CD4-positive, alpha-beta T cell (primary cell): ENCODE results near the gene SLMAP. TPM values are rescaled to one million over a fixed set of nuclear protein-coding genes. Genes with fewer than 3 reads are reported as not detected.

ENCODE experiments used
- ATAC-seq: fragments of 200-7000 bp; cut with Tn5 transposase; one replicate; pipeline ENCODE4 v1.10.0; 2022; ENCODE audit warnings: mild to moderate bottlenecking; ENCODE audit not compliant: poor library complexity
- CTCF ChIA-PET: fragments of 350-600 bp; sonication (Branson Sonifier 250); formaldehyde crosslinking; loops from one replicate; lab custom pipeline; 2021; ENCODE audit warnings: antibody characterized with exemption, inconsistent platforms; lab: Charles Lee
- POLR2A ChIA-PET: fragments of 350-600 bp; sonication (Branson Sonifier 250); formaldehyde crosslinking; loops from one replicate; lab custom pipeline; 2021; ENCODE audit warnings: antibody characterized with exemption, inconsistent platforms; lab: Charles Lee
- DNase-seq, 14 experiments: peaks; one replicate each; pipeline ENCODE4 v3.0.0-alpha.2; 2013 to 2020; ENCODE audit warnings: mixed read lengths in 2 of 14
- H3K27ac ChIP-seq, 2 donors: one replicate each; pipeline versions ENCODE4 v1.5.1 to v1.7.0; 2013; ENCODE audit warnings: low read length in 2 of 2, low read depth in 1 of 2, mild to moderate bottlenecking in 1 of 2
- H3K27me3 ChIP-seq, 2 experiments: 1 replicate in 1 of 2; 2 replicates in 1 of 2; pipeline versions ENCODE4 v1.6.1 to v1.7.0; 2013; ENCODE audit warnings: low read length in 2 of 2, control low read depth in 1 of 2, mild to moderate bottlenecking in 1 of 2, moderate library complexity in 1 of 2; ENCODE audit not compliant: insufficient read depth in 2 of 2, control insufficient read depth in 1 of 2
- H3K36me3 ChIP-seq: one replicate; pipeline ENCODE4 v1.6.1; 2013; ENCODE audit warnings: low read length, control low read depth; ENCODE audit not compliant: insufficient read depth
- H3K4me1 ChIP-seq: one replicate; pipeline ENCODE4 v1.6.1; 2013; ENCODE audit warnings: low read length, control low read depth; ENCODE audit not compliant: insufficient read depth
- H3K4me3 ChIP-seq: one replicate; pipeline ENCODE4 v1.5.1; 2013; ENCODE audit warnings: mild to moderate bottlenecking, low read length, moderate library complexity
- H3K9me3 ChIP-seq, 2 experiments: 1 replicate in 1 of 2; 2 replicates in 1 of 2; pipeline versions ENCODE4 v1.6.1 to v1.7.0; 2013; ENCODE audit warnings: low read length in 2 of 2, mild to moderate bottlenecking in 2 of 2, control low read depth in 1 of 2, moderate library complexity in 1 of 2; ENCODE audit not compliant: control insufficient read depth in 1 of 2, insufficient read depth in 1 of 2
- H3K27ac Mint-ChIP-seq: one replicate; pipeline ENCODE4 v1.8.0; 2020; ENCODE audit warnings: mixed read lengths
- H3K27me3 Mint-ChIP-seq: one replicate; pipeline ENCODE4 v1.8.0; 2021; ENCODE audit warnings: mixed read lengths
- H3K36me3 Mint-ChIP-seq: one replicate; pipeline ENCODE4 v1.8.0; 2021; ENCODE audit warnings: low read depth, mixed read lengths
- H3K4me1 Mint-ChIP-seq: one replicate; pipeline ENCODE4 v1.8.0; 2021; ENCODE audit warnings: low read depth, mixed read lengths
- H3K4me3 Mint-ChIP-seq: one replicate; pipeline ENCODE4 v1.8.0; 2020; ENCODE audit warnings: mild to moderate bottlenecking, mixed read lengths
- H3K9me3 Mint-ChIP-seq: one replicate; pipeline ENCODE4 v1.8.0; 2020; ENCODE audit warnings: mixed read lengths
- intact Hi-C, 2 experiments: fragments of 100-400 bp; cut with DNase I in 1 of 2; cut with micrococcal nuclease in 1 of 2; formaldehyde crosslinking; loops; one replicate each; pipeline versions ENCODE4 v1.15.1 to v1.9.0; 2023 to 2025; cut with DNase I, micrococcal nuclease
- total RNA-seq, 174 experiments: library from RNA in 2 of 174; stranded (reverse) in 2 of 174; gene quantifications; one replicate each; pipeline ENCODE4 v1.2.3 and lab custom pipeline; 2021 to 2026
- TF ChIP-seq, protein P1 (sequence below): fragments of 200-600 bp; IDR thresholded peaks from one replicate; pipeline ENCODE4 v1.8.0; 2022; ENCODE audit warnings: antibody characterized with exemption, mild to moderate bottlenecking

Gene SLMAP
- total RNA-seq, 2 experiments from 2014 or later = 51.3 to 52.2 TPM

DNA sequence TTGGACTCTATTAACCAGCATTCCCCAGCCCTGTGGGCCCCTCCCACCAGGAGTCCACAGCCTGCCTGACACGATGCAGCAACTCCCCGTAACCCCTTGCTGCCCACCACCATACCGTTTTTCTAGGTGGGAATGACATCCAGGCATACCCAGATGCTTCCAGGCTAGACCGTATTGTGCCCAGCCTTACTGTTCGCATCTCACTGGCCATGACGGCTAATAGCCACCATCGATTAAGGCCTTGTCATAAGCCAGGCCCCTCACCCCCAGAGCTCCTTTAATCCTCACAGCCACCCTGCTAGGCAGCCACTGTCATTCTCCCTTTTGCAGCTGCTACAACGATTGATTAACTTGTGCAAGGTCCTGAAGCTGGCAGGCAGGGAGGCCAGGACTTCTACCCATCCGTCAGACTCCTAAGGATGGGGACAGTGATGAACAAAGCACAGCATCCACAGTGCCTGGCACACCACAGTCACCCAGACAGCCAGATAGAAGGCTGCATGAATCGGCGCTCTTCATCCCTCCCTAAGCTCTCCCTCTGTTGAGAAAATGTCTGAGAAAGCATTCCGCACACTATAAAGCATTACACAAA is 192.1 kb downstream of the SLMAP start:
- ChIA-PET POLR2A (no interaction called here), CTCF (no interaction called here)
- Mint-ChIP-seq H3K4me1 (no peaks in the 10 kb centered on the region), H3K36me3 (no peaks in the 10 kb centered on the region), H3K27me3 (no peaks in the 10 kb centered on the region), H3K9me3 (no peaks in the 10 kb centered on the region), H3K4me3 (no peak overlapping the region), H3K27ac (no peak overlapping the region)
- Histone ChIP-seq H3K27me3 (no peaks in the 10 kb centered on the region), H3K27ac (no peak overlapping the region), H3K9me3 (no peaks in the 10 kb centered on the region), H3K4me3 (no peak overlapping the region), H3K4me1 (no peaks in the 10 kb centered on the region), H3K36me3 (no peaks in the 10 kb centered on the region)
- intact Hi-C loops = no loop called here
- ATAC-seq = no peak
- DNase-seq = no peak
- TF ChIP-seq, protein P1, sequence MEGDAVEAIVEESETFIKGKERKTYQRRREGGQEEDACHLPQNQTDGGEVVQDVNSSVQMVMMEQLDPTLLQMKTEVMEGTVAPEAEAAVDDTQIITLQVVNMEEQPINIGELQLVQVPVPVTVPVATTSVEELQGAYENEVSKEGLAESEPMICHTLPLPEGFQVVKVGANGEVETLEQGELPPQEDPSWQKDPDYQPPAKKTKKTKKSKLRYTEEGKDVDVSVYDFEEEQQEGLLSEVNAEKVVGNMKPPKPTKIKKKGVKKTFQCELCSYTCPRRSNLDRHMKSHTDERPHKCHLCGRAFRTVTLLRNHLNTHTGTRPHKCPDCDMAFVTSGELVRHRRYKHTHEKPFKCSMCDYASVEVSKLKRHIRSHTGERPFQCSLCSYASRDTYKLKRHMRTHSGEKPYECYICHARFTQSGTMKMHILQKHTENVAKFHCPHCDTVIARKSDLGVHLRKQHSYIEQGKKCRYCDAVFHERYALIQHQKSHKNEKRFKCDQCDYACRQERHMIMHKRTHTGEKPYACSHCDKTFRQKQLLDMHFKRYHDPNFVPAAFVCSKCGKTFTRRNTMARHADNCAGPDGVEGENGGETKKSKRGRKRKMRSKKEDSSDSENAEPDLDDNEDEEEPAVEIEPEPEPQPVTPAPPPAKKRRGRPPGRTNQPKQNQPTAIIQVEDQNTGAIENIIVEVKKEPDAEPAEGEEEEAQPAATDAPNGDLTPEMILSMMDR = no peak

DNA sequence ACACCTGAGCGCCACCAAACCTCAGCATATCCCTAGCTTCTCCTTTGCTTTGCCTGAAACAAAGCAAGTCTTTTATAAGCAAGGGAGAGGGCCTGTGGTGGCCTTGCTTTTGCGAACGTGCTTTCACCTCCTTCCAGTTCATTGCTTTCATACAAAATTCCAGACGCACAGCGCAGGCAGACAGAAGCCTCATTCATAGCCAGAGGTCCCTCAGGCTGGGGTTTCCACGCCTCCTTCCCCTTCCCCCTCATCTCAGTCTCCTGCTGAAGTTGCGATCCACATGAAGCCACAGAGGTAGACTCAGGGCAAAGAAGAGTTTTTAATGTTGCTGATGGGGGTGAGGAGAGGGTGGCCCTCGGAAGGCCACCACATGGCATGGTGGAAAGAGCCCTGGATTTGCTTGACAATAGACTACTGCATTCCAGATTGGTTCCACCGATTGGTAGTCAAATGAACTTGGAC is 192.7 kb downstream of the SLMAP start:
- ChIA-PET CTCF (no interaction called here), POLR2A (no interaction called here)
- no peak overlapping the region for H3K27ac ChIP-seq
- no peak overlapping the region for H3K4me3 ChIP-seq
- no peaks in the 10 kb centered on the region for H3K9me3 ChIP-seq
- DNase-seq = no peak
- H3K36me3 Mint-ChIP-seq = no peaks in the 10 kb centered on the region
- H3K27me3 ChIP-seq = no peaks in the 10 kb centered on the region
- ATAC-seq = no peak
- no peak overlapping the region for H3K4me3 Mint-ChIP-seq
- no peaks in the 10 kb centered on the region for H3K27me3 Mint-ChIP-seq
- no peak overlapping the region for H3K27ac Mint-ChIP-seq
- no peaks in the 10 kb centered on the region for H3K36me3 ChIP-seq
- TF ChIP-seq, protein P1 = no peak
- H3K4me1 ChIP-seq = no peaks in the 10 kb centered on the region
- no peaks in the 10 kb centered on the region for H3K9me3 Mint-ChIP-seq
- intact Hi-C loops = no loop called here
- no peaks in the 10 kb centered on the region for H3K4me1 Mint-ChIP-seq

DNA sequence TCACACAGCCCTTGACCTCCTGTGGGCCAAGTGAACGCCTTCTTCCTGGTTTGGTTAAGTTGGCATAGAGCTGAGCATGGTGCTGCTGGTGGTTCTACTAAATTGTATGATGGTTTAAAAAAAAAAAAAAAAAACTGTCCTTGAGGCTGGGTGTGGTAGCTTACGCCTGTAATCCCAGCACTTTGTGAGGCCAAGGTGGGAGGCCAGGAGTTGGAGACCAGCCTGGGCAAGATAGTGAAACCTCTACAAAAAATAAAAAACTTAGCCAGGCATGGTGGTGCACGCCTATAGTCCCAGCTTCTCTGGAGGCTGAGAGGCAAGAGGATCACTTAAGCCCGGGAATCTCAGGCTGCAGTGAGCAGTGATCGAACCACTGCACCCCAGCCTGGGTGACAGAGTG is 193.2 kb downstream of the SLMAP start:
- no peak overlapping the region for H3K4me3 Mint-ChIP-seq
- Histone ChIP-seq H3K4me1 (no peaks in the 10 kb centered on the region), H3K9me3 (no peaks in the 10 kb centered on the region), H3K27me3 (no peaks in the 10 kb centered on the region), H3K27ac (no peak overlapping the region), H3K36me3 (no peaks in the 10 kb centered on the region), H3K4me3 (no peak overlapping the region)
- no peak for DNase-seq
- POLR2A ChIA-PET = no interaction called here
- CTCF ChIA-PET = no interaction called here
- no peaks in the 10 kb centered on the region for H3K36me3 Mint-ChIP-seq
- no peaks in the 10 kb centered on the region for H3K9me3 Mint-ChIP-seq
- no peak for ATAC-seq
- TF ChIP-seq, protein P1 = no peak
- H3K4me1 Mint-ChIP-seq = no peaks in the 10 kb centered on the region
- intact Hi-C loops = no loop called here
- H3K27ac Mint-ChIP-seq = no peak overlapping the region
- no peaks in the 10 kb centered on the region for H3K27me3 Mint-ChIP-seq
